ENCODE data around the gene BTBD9. TPM values are rescaled to one million over a fixed set of nuclear protein-coding genes. Genes with fewer than 3 reads are reported as not detected.

The BTBD9 gene
- total RNA-seq, 6 experiments from 2014 or later = 4.5 to 7.5 (median 5.7) TPM

DNA sequence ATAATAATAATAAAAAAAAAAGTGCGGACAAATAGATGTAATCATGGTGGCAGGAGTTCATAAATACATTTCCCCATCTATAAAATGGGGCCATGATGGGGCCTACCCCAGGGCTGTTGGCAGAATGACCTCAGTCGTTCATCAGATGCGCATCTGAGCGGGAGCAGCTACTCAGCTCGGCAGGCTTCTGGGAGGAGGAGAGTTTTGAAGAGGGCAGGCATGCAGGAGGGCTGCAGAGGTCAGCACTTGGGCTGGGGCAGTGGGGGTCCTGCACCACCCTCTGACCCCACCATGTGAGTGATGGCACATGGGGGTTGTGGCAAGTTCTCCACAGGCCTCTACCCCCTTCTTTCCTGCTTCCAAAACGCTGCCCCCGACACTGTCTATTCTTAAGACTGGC lies 446.7 kb downstream of the BTBD9 start:
- intact Hi-C loops (cut with DNase I) = no loop called here

GRCh38 chr6:38192487-38192886 lies 447.2 kb downstream of the BTBD9 start:
- H3K4me3 ChIP-seq = no peak overlapping the region
- H3K36me3 ChIP-seq = no peaks in the 10 kb centered on the region
- DNase-seq (peak in 1 of 3 donors; percentile 16), ATAC-seq (no peak)
- H3K27me3 ChIP-seq = no peaks in the 10 kb centered on the region
- TF ChIP-seq, protein P1, sequence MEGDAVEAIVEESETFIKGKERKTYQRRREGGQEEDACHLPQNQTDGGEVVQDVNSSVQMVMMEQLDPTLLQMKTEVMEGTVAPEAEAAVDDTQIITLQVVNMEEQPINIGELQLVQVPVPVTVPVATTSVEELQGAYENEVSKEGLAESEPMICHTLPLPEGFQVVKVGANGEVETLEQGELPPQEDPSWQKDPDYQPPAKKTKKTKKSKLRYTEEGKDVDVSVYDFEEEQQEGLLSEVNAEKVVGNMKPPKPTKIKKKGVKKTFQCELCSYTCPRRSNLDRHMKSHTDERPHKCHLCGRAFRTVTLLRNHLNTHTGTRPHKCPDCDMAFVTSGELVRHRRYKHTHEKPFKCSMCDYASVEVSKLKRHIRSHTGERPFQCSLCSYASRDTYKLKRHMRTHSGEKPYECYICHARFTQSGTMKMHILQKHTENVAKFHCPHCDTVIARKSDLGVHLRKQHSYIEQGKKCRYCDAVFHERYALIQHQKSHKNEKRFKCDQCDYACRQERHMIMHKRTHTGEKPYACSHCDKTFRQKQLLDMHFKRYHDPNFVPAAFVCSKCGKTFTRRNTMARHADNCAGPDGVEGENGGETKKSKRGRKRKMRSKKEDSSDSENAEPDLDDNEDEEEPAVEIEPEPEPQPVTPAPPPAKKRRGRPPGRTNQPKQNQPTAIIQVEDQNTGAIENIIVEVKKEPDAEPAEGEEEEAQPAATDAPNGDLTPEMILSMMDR (IDR thresholded peaks at IDR 0.05) = no peak
- no peak for TF ChIP-seq POLR2A (IDR thresholded peaks at IDR 0.05)
- H3K4me1 ChIP-seq = no peaks in the 10 kb centered on the region
- intact Hi-C loops (cut with DNase I) = no loop called here
- no peaks in the 10 kb centered on the region for H3K9me3 ChIP-seq
- 74% methylated on average over 3 of the region's 5 CpGs for WGBS (ENCODE audit: insufficient coverage, low coverage, low lambda C conversion rate, missing lambda C conversion rate)
- no peak overlapping the region for H3K27ac ChIP-seq

More for the DNA sequence above, 446.7 kb downstream of the BTBD9 start:
- Histone ChIP-seq H3K27me3 (no peaks in the 10 kb centered on the region), H3K4me3 (no peak overlapping the region), H3K9me3 (no peaks in the 10 kb centered on the region), H3K36me3 (no peaks in the 10 kb centered on the region), H3K27ac (no peak overlapping the region), H3K4me1 (no peaks in the 10 kb centered on the region)
- TF ChIP-seq, protein P1 (IDR thresholded peaks at IDR 0.05) = no peak
- no peak for TF ChIP-seq POLR2A (IDR thresholded peaks at IDR 0.05)
- 97% methylated on average over 5 of the region's 7 CpGs for WGBS (ENCODE audit: insufficient coverage, low coverage, low lambda C conversion rate, missing lambda C conversion rate)
- ATAC-seq (no peak), DNase-seq (peak in 1 of 3 donors; percentile 23)

- no peak overlapping the region for H3K4me3 ChIP-seq
- TF ChIP-seq POLR2A (IDR thresholded peaks at IDR 0.05) = no peak
- DNase-seq (peak in 1 of 3 donors; percentile 23), ATAC-seq (no peak)
- H3K9me3 ChIP-seq = no peaks in the 10 kb centered on the region
- no peak overlapping the region for H3K27ac ChIP-seq
- intact Hi-C loops (cut with DNase I) = no loop called here
- 87% methylated on average over 8 of the region's 9 CpGs for WGBS (ENCODE audit: insufficient coverage, low coverage, low lambda C conversion rate, missing lambda C conversion rate)
- H3K27me3 ChIP-seq = no peaks in the 10 kb centered on the region
- no peaks in the 10 kb centered on the region for H3K4me1 ChIP-seq
- H3K36me3 ChIP-seq = no peaks in the 10 kb centered on the region
These were observed 447.7 kb downstream of the BTBD9 start for GRCh38 chr6:38192011-38192410.

- Histone ChIP-seq H3K9me3 (no peaks in the 10 kb centered on the region), H3K4me3 (no peak overlapping the region), H3K4me1 (no peaks in the 10 kb centered on the region), H3K27me3 (no peaks in the 10 kb centered on the region), H3K36me3 (no peaks in the 10 kb centered on the region), H3K27ac (no peak overlapping the region)
- DNase-seq (peak in 1 of 3 donors; percentile 36), ATAC-seq (peak in 1 of 4 donors; percentile 29)
- TF ChIP-seq POLR2A (IDR thresholded peaks at IDR 0.05) = no peak
- TF ChIP-seq, protein P1 (IDR thresholded peaks at IDR 0.05) = no peak
- 82% methylated on average over 2 of the region's 9 CpGs for WGBS (ENCODE audit: insufficient coverage, low coverage, low lambda C conversion rate, missing lambda C conversion rate)
- intact Hi-C loops (cut with DNase I) = no loop called here
These were observed 448.3 kb downstream of the BTBD9 start for GRCh38 chr6:38191418-38191817.

DNA sequence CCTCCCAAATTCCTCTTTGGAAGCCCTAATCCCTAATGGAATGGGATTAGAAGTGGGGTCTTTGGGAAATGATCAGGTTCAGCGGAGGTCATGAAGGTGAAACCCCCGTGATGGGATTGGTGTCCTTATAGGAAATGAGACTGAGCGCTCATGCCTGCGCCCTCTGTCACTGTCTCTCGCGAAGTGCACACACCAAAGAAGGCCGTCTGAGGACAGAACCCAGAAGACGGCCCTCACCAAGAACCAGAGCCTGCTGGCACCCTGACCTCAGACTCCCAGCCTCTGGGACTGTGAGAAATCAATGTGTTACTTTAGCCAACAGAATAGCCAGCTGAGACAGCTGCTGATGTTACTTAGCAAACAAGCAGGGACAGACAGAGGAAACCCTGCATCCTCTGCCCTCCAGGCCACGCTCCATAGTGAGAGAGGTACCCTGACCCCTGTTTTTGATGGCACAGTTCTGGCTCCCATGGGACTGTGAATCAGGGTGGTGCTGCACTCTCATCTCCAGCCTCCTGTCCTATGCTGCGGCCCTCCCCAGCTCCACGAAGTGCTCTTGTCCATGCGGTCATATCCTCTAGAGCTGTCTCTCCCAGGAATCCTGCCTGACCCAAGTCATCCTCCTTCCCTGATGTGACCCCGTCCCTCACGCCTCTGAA lies 450.9 kb downstream of the BTBD9 start:
- Histone ChIP-seq H3K4me3 (no peak overlapping the region), H3K9me3 (no peaks in the 10 kb centered on the region), H3K27ac (no peak overlapping the region), H3K4me1 (no peaks in the 10 kb centered on the region), H3K27me3 (no peaks in the 10 kb centered on the region), H3K36me3 (no peaks in the 10 kb centered on the region)
- intact Hi-C loops (cut with DNase I) = no loop called here
- TF ChIP-seq POLR2A (IDR thresholded peaks at IDR 0.05) = no peak
- TF ChIP-seq, protein P1 (IDR thresholded peaks at IDR 0.05) = no peak
- ATAC-seq = no peak
- peak in 1 of 3 donors; percentile 24 for DNase-seq
- 80% methylated on average over 3 of the region's 14 CpGs for WGBS (ENCODE audit: insufficient coverage, low coverage, low lambda C conversion rate, missing lambda C conversion rate)
